ENCODE results near the gene NDST3. TPM values are rescaled to one million over a fixed set of nuclear protein-coding genes. Genes with fewer than 3 reads are reported as not detected.

Gene NDST3
- total RNA-seq, 2 experiments from 2014 or later, result not detected

GRCh38 chr4:118193421-118193820 is 159.1 kb downstream of the NDST3 start:
- Mint-ChIP-seq H3K4me3 (no peak overlapping the region), H3K27me3 (no peaks in the 10 kb centered on the region), H3K9me3 (ENCODE audit: low read depth) (peaks cover 10% of the 10 kb centered on the region), H3K36me3 (ENCODE audit: low read depth) (no peaks in the 10 kb centered on the region), H3K27ac (no peak overlapping the region), H3K4me1 (no peaks in the 10 kb centered on the region)
- POLR2A ChIA-PET, result no interaction called here
- intact Hi-C loops (cut with DNase I, micrococcal nuclease), result no loop called here
- ATAC-seq (no peak), DNase-seq (no peak)
- CTCF ChIA-PET, result interaction anchor here (0.6 kb wide), 1 partner anchor 19 kb away, joined by 3 read pairs; no protein-coding TSS in a partner anchor

- Mint-ChIP-seq H3K4me3 (no peak overlapping the region), H3K9me3 (ENCODE audit: low read depth) (peaks cover 9% of the 10 kb centered on the region), H3K36me3 (ENCODE audit: low read depth) (no peaks in the 10 kb centered on the region), H3K27me3 (peaks cover 2% of the 10 kb centered on the region), H3K4me1 (no peaks in the 10 kb centered on the region), H3K27ac (no peak overlapping the region)
- no peak for ATAC-seq
- intact Hi-C loops (cut with DNase I, micrococcal nuclease), result no loop called here
- no peak for DNase-seq
- ChIA-PET POLR2A (no interaction called here), CTCF (no interaction called here)
Observed at GRCh38 chr4:118206627-118207026, 172.3 kb downstream of the NDST3 start.

- H3K4me3 Mint-ChIP-seq, result no peak overlapping the region
- peaks cover 2% of the 10 kb centered on the region for H3K27me3 Mint-ChIP-seq
- no peaks in the 10 kb centered on the region for H3K4me1 Mint-ChIP-seq
- ATAC-seq (no peak), DNase-seq (no peak)
- no peaks in the 10 kb centered on the region for H3K36me3 Mint-ChIP-seq (ENCODE audit: low read depth)
- ChIA-PET CTCF (interaction anchor here (0.8 kb wide), 1 partner anchor 70 kb away, joined by 3 read pairs; no protein-coding TSS in a partner anchor), POLR2A (no interaction called here)
- H3K27ac Mint-ChIP-seq, result no peak overlapping the region
- H3K9me3 Mint-ChIP-seq (ENCODE audit: low read depth), result no peaks in the 10 kb centered on the region
- intact Hi-C loops (cut with DNase I, micrococcal nuclease), result no loop called here
Observed at GRCh38 chr4:118213101-118213500, 178.8 kb downstream of the NDST3 start.

- CTCF ChIA-PET, result no interaction called here
Observed at GRCh38 chr4:118215826-118216225, 181.5 kb downstream of the NDST3 start.

GRCh38 chr4:118221227-118221800 is 187.0 kb downstream of the NDST3 start:
- DNase-seq (no peak), ATAC-seq (no peak)
- Mint-ChIP-seq H3K27ac (no peak overlapping the region), H3K27me3 (peaks cover 3% of the 10 kb centered on the region), H3K36me3 (ENCODE audit: low read depth) (no peaks in the 10 kb centered on the region), H3K9me3 (ENCODE audit: low read depth) (no peaks in the 10 kb centered on the region), H3K4me1 (no peaks in the 10 kb centered on the region), H3K4me3 (no peak overlapping the region)
- POLR2A ChIA-PET, result no interaction called here
- intact Hi-C loops (cut with DNase I, micrococcal nuclease), result loop anchor here (5.0 kb wide), 3 partner anchors 51 to 1864 kb away; partner anchors contain the start of gene NDST3 (in 1 of the 2)
- CTCF ChIA-PET, result interaction anchor here (0.7 to 1.0 kb wide), 3 partner anchors 10 to 1444 kb away, joined by 3 read pairs; no protein-coding TSS in a partner anchor

More at GRCh38 chr4:118215826-118216225, 181.5 kb downstream of the NDST3 start:
- Mint-ChIP-seq H3K27me3 (peaks cover under 1% of the 10 kb centered on the region), H3K27ac (no peak overlapping the region), H3K36me3 (ENCODE audit: low read depth) (no peaks in the 10 kb centered on the region), H3K4me3 (no peak overlapping the region), H3K9me3 (ENCODE audit: low read depth) (no peaks in the 10 kb centered on the region), H3K4me1 (no peaks in the 10 kb centered on the region)
- POLR2A ChIA-PET, result no interaction called here
- intact Hi-C loops (cut with DNase I, micrococcal nuclease), result no loop called here
- ATAC-seq (no peak), DNase-seq (no peak)

GRCh38 chr4:118224243-118224829 is 190.1 kb downstream of the NDST3 start:
- intact Hi-C loops (cut with DNase I, micrococcal nuclease), result loop anchor here (1.0 to 5.0 kb wide), 6 partner anchors 48 to 1867 kb away; partner anchors contain the start of gene NDST3 (in 1 of the 2)
- peaks cover 3% of the 10 kb centered on the region for H3K27me3 Mint-ChIP-seq
- no peak overlapping the region for H3K4me3 Mint-ChIP-seq
- DNase-seq, result no peak
- no peak for ATAC-seq
- ChIA-PET CTCF (interaction anchor here (0.6 to 2.6 kb wide), 19 partner anchors 8 to 1360 kb away, joined by 3 to 8 read pairs (median 4); no protein-coding TSS in a partner anchor), POLR2A (no interaction called here)
- no peak overlapping the region for H3K27ac Mint-ChIP-seq
- no peaks in the 10 kb centered on the region for H3K36me3 Mint-ChIP-seq (ENCODE audit: low read depth)
- no peaks in the 10 kb centered on the region for H3K4me1 Mint-ChIP-seq
- no peaks in the 10 kb centered on the region for H3K9me3 Mint-ChIP-seq (ENCODE audit: low read depth)

- POLR2A ChIA-PET, result no interaction called here
- no peaks in the 10 kb centered on the region for H3K9me3 Mint-ChIP-seq (ENCODE audit: low read depth)
- no peak overlapping the region for H3K4me3 Mint-ChIP-seq
- CTCF ChIA-PET, result interaction anchor here (0.6 to 1.6 kb wide), 7 partner anchors 11 to 1361 kb away, joined by 3 to 4 read pairs (median 3); no protein-coding TSS in a partner anchor
- DNase-seq (no peak), ATAC-seq (no peak)
- intact Hi-C loops (cut with DNase I, micrococcal nuclease), result loop anchor here (2.0 kb wide), 2 partner anchors 149 to 777 kb away; no protein-coding TSS in a partner anchor
- H3K27ac Mint-ChIP-seq, result no peak overlapping the region
- no peaks in the 10 kb centered on the region for H3K36me3 Mint-ChIP-seq (ENCODE audit: low read depth)
- H3K4me1 Mint-ChIP-seq, result no peaks in the 10 kb centered on the region
- peaks cover 3% of the 10 kb centered on the region for H3K27me3 Mint-ChIP-seq
Observed at GRCh38 chr4:118225511-118225910, 191.2 kb downstream of the NDST3 start.

- Mint-ChIP-seq H3K9me3 (ENCODE audit: low read depth) (no peaks in the 10 kb centered on the region), H3K4me1 (no peaks in the 10 kb centered on the region), H3K4me3 (no peak overlapping the region), H3K36me3 (ENCODE audit: low read depth) (no peaks in the 10 kb centered on the region), H3K27ac (no peak overlapping the region), H3K27me3 (peaks cover 3% of the 10 kb centered on the region)
- CTCF ChIA-PET, result interaction anchor here (1.4 kb wide), 1 partner anchor 13 kb away, joined by 3 read pairs; no protein-coding TSS in a partner anchor
- ATAC-seq, result no peak
- POLR2A ChIA-PET, result no interaction called here
- DNase-seq, result no peak
- intact Hi-C loops (cut with DNase I, micrococcal nuclease), result no loop called here
Observed at GRCh38 chr4:118226311-118227010, 192.2 kb downstream of the NDST3 start.

- POLR2A ChIA-PET, result no interaction called here
- Mint-ChIP-seq H3K4me3 (no peak overlapping the region), H3K4me1 (no peaks in the 10 kb centered on the region), H3K27me3 (no peaks in the 10 kb centered on the region), H3K36me3 (ENCODE audit: low read depth) (no peaks in the 10 kb centered on the region), H3K27ac (no peak overlapping the region), H3K9me3 (ENCODE audit: low read depth) (no peaks in the 10 kb centered on the region)
- no peak for ATAC-seq
- intact Hi-C loops (cut with DNase I, micrococcal nuclease), result no loop called here
- DNase-seq, result no peak
- CTCF ChIA-PET, result interaction anchor here (1.0 to 2.8 kb wide), 3 partner anchors 8 to 16 kb away, joined by 3 to 9 read pairs (median 4); no protein-coding TSS in a partner anchor
Observed at GRCh38 chr4:118235566-118236120, 201.4 kb downstream of the NDST3 start.

- Mint-ChIP-seq H3K9me3 (ENCODE audit: low read depth) (no peaks in the 10 kb centered on the region), H3K27me3 (no peaks in the 10 kb centered on the region), H3K4me1 (no peaks in the 10 kb centered on the region), H3K4me3 (no peak overlapping the region), H3K27ac (no peak overlapping the region), H3K36me3 (ENCODE audit: low read depth) (no peaks in the 10 kb centered on the region)
- DNase-seq (no peak), ATAC-seq (no peak)
- intact Hi-C loops (cut with DNase I, micrococcal nuclease), result no loop called here
- ChIA-PET CTCF (interaction anchor here (1.1 kb wide), 1 partner anchor 13 kb away, joined by 4 read pairs; no protein-coding TSS in a partner anchor), POLR2A (no interaction called here)
Observed at GRCh38 chr4:118237531-118237930, 203.2 kb downstream of the NDST3 start.

GRCh38 chr4:118249890-118250289 is 215.6 kb downstream of the NDST3 start:
- H3K36me3 Mint-ChIP-seq (ENCODE audit: low read depth), result no peaks in the 10 kb centered on the region
- H3K27me3 Mint-ChIP-seq, result no peaks in the 10 kb centered on the region
- H3K4me3 Mint-ChIP-seq, result no peak overlapping the region
- DNase-seq (no peak), ATAC-seq (no peak)
- intact Hi-C loops (cut with DNase I, micrococcal nuclease), result no loop called here
- POLR2A ChIA-PET, result no interaction called here
- no peaks in the 10 kb centered on the region for H3K9me3 Mint-ChIP-seq (ENCODE audit: low read depth)
- peaks cover 1% of the 10 kb centered on the region for H3K4me1 Mint-ChIP-seq
- CTCF ChIA-PET, result no interaction called here
- no peak overlapping the region for H3K27ac Mint-ChIP-seq
